SK-N-SH (cell line): Measurements from ENCODE around the gene KRTAP1-1. TPM values are rescaled to one million over a fixed set of nuclear protein-coding genes. Genes with fewer than 3 reads are reported as not detected.

Experiments
- CTCF ChIA-PET: fragments of 300-600, 350-600 bp; formaldehyde crosslinking; extraction: SDS; loops from one replicate; lab custom pipeline; 2021; lab: Yijun Ruan, JAX
- POLR2A ChIA-PET: fragments of 350-600 bp; sonication (Branson Sonifier 250); formaldehyde crosslinking; extraction: SDS; loops from one replicate; lab custom pipeline; 2020; ENCODE audit warnings: antibody characterized with exemption, inconsistent platforms; lab: Yijun Ruan, JAX
- DNase-seq: peaks from one replicate; pipeline ENCODE4 v3.0.0; 2012
- H2AFZ ChIP-seq: fragments of 200-600 bp; sonication (generic); 2 replicates; pipeline ENCODE4 v1.8.1; 2016; ENCODE audit warnings: antibody characterized with exemption, mild to moderate bottlenecking, low read depth
- H3F3A ChIP-seq: fragments of 200-600 bp; sonication (generic); replicated peaks from 2 replicates; pipeline ENCODE3; 2016; ENCODE audit warnings: antibody characterized with exemption, mild to moderate bottlenecking; ENCODE audit not compliant: insufficient read depth
- H3K27ac ChIP-seq, 2 experiments: fragments of 200-500 bp in 1 of 2; fragments of 200-600 bp in 1 of 2; sonication (Bioruptor generic) in 1 of 2; sonication (generic), shearing (Covaris generic) in 1 of 2; 2 replicates each; pipeline versions ENCODE4 v1.5.1 to v1.6.1; 2014 to 2016; ENCODE audit warnings: low read depth in 2 of 2, inconsistent platforms in 1 of 2, low read length in 1 of 2, mild to moderate bottlenecking in 1 of 2, mixed read lengths in 1 of 2
- H3K27me3 ChIP-seq: fragments of 200-600 bp; sonication (generic), shearing (Covaris generic); 2 replicates; pipeline ENCODE4 v1.6.1; 2016; ENCODE audit warnings: mixed run types; ENCODE audit not compliant: insufficient read depth
- H3K36me3 ChIP-seq, 2 experiments: fragments of 200-500 bp in 1 of 2; fragments of 200-600 bp in 1 of 2; sonication (Bioruptor generic) in 1 of 2; sonication (generic) in 1 of 2; replicated peaks in 1 of 2; 2 replicates each; pipeline versions ENCODE3 to v1.5.1; 2014 to 2016; ENCODE audit warnings: low read length in 1 of 2, mild to moderate bottlenecking in 1 of 2; ENCODE audit not compliant: insufficient read depth in 2 of 2, control insufficient read depth in 1 of 2
- H3K4me1 ChIP-seq, 2 experiments: fragments of 200-500 bp in 1 of 2; fragments of 200-600 bp in 1 of 2; sonication (Bioruptor generic) in 1 of 2; sonication (generic), shearing (Covaris generic) in 1 of 2; 2 replicates each; pipeline versions ENCODE4 v1.5.1 to v1.6.1; 2014 to 2016; ENCODE audit warnings: low read depth in 1 of 2, low read length in 1 of 2, mixed run types in 1 of 2; ENCODE audit not compliant: insufficient read depth in 2 of 2, control insufficient read depth in 1 of 2
- H3K4me2 ChIP-seq: fragments of 200-600 bp; sonication (generic), shearing (Covaris generic); 2 replicates; pipeline ENCODE4 v1.6.1; 2017; ENCODE audit warnings: mixed run types
- H3K4me3 ChIP-seq, 2 experiments: fragments of 200-500 bp in 1 of 2; fragments of 200-600 bp in 1 of 2; sonication (Bioruptor generic) in 1 of 2; sonication (generic), shearing (Covaris generic) in 1 of 2; 2 replicates each; pipeline versions ENCODE4 v1.5.1 to v1.8.1; 2014 to 2016; ENCODE audit warnings: low read depth in 2 of 2, inconsistent platforms in 1 of 2, low read length in 1 of 2, mild to moderate bottlenecking in 1 of 2, mixed read lengths in 1 of 2, moderate library complexity in 1 of 2
- H3K79me2 ChIP-seq: fragments of 200-600 bp; sonication (generic); 2 replicates; pipeline ENCODE4 v1.8.1; 2017; ENCODE audit warnings: mild to moderate bottlenecking; ENCODE audit not compliant: insufficient read depth
- H3K9ac ChIP-seq: fragments of 200-600 bp; sonication (generic); 2 replicates; pipeline ENCODE4 v1.6.1; 2017; ENCODE audit warnings: mixed run types
- H3K9me2 ChIP-seq: fragments of 200-600 bp; sonication (generic); 2 replicates; pipeline ENCODE4 v1.6.1; 2017; ENCODE audit warnings: mixed run types
- H3K9me3 ChIP-seq: fragments of 200-600 bp; sonication (generic); 2 replicates; pipeline ENCODE4 v1.6.1; 2017; ENCODE audit warnings: mixed run types, mild to moderate bottlenecking, moderate library complexity
- H4K20me1 ChIP-seq: fragments of 200-600 bp; sonication (generic); 2 replicates; pipeline ENCODE4 v1.6.1; 2017; ENCODE audit warnings: mild to moderate bottlenecking, mixed run types; ENCODE audit not compliant: insufficient read depth
- ELF1 ChIP-seq: IDR thresholded peaks from 2 replicates; pipeline ENCODE4 v1.4.0; 2012
- FOXM1 ChIP-seq: IDR thresholded peaks from 2 replicates; pipeline ENCODE4 v1.4.0; 2012; ENCODE audit warnings: low read depth, mild to moderate bottlenecking
- JUND ChIP-seq: IDR thresholded peaks from 2 replicates; pipeline ENCODE4 v1.4.0; 2012
- MEF2A ChIP-seq: IDR thresholded peaks from 2 replicates; pipeline ENCODE4 v1.4.0; 2012; ENCODE audit warnings: low read depth, borderline replicate concordance
- MXI1 ChIP-seq: IDR thresholded peaks from 2 replicates; pipeline ENCODE4 v1.6.1; 2012; ENCODE audit warnings: mild to moderate bottlenecking, low read depth, low read length, improper control_type of control experiment
- NFIC ChIP-seq: IDR thresholded peaks from 2 replicates; pipeline ENCODE4 v1.4.0; 2012; ENCODE audit warnings: borderline replicate concordance
- RFX5 ChIP-seq: IDR thresholded peaks from 2 replicates; pipeline ENCODE4 v1.6.1; 2012; ENCODE audit warnings: mild to moderate bottlenecking, improper control_type of control experiment, low read length
- RXRA ChIP-seq: IDR thresholded peaks from 2 replicates; pipeline ENCODE4 v1.4.0; 2012; ENCODE audit warnings: low read depth, mild to moderate bottlenecking, borderline replicate concordance
- SIN3A ChIP-seq: IDR thresholded peaks from 2 replicates; pipeline ENCODE4 v1.6.1; 2012; ENCODE audit warnings: low read depth, mild to moderate bottlenecking, low read length, moderate library complexity, borderline replicate concordance
- SMC3 ChIP-seq: IDR thresholded peaks from 2 replicates; pipeline ENCODE4 v1.6.1; 2012; ENCODE audit warnings: low read depth, low read length, improper control_type of control experiment
- TAF1 ChIP-seq: IDR thresholded peaks from 2 replicates; pipeline ENCODE4 v1.6.1; 2012; ENCODE audit warnings: low read depth, mild to moderate bottlenecking, low read length, moderate library complexity, borderline replicate concordance
- TCF12 ChIP-seq: IDR thresholded peaks from 2 replicates; pipeline ENCODE4 v1.4.0; 2012
- TEAD4 ChIP-seq: IDR thresholded peaks from 2 replicates; pipeline ENCODE4 v1.4.0; 2012; ENCODE audit warnings: mild to moderate bottlenecking, borderline replicate concordance; ENCODE audit not compliant: insufficient read depth
- YY1 ChIP-seq: IDR thresholded peaks from 2 replicates; pipeline ENCODE4 v1.4.0; 2012; ENCODE audit warnings: low read depth, mild to moderate bottlenecking
- WGBS: methylation state at CpG from one replicate; pipeline ENCODE4 v1.1.6; 2017; ENCODE audit warnings: low lambda C conversion rate; 5-methylcytosine and 5-hydroxymethylcytosine counted together
- polyA plus RNA-seq, 3 experiments: library from polyadenylated mRNA; depleted of rRNA; stranded (reverse); fragments of >200 nt; gene quantifications; 2 replicates each; pipeline ENCODE4 v1.2.3, GENCODE V29; 2012
- TF ChIP-seq, protein P1 (sequence below): fragments of 200-600 bp; sonication (generic); IDR thresholded peaks from 2 replicates; pipeline ENCODE4 v1.6.1; 2017; ENCODE audit warnings: antibody characterized with exemption, mild to moderate bottlenecking, moderate library complexity
- TF ChIP-seq, protein P2 (sequence below): IDR thresholded peaks from 2 replicates; pipeline ENCODE4 v1.4.0; 2012; ENCODE audit warnings: low read depth, borderline replicate concordance
- TF ChIP-seq, protein P3 (sequence below): fragments of 150-350 bp; IDR thresholded peaks from 2 replicates; pipeline ENCODE4 v1.6.1; 2016; ENCODE audit warnings: mild to moderate bottlenecking, low read depth, low read length
- TF ChIP-seq, protein P4 (sequence below): IDR thresholded peaks from 2 replicates; pipeline ENCODE4 v1.4.0; 2012; ENCODE audit warnings: low read depth

The KRTAP1-1 gene
- polyA plus RNA-seq, 1 of the 3 experiments (the other 2 are of a cell fraction) = not detected

DNA sequence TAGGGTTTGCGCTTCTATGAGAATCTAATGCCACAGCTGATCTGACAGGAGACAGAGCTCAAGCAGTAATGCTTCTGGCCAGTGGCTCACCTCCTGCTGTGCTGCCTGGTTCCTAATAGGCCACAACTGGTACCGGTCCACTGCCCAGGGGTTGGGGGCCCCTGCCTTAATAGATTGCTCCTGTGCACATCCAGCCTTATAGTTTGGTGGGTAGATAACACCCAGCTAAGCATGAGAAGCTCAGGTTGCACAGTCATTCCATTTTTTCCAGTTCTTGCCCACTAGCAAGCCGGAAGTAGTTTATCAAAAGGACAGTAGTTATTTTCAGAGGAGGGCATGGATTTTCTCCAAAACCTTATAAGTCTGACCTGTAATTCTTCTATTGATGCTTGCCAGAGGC is 21.8 kb downstream of the KRTAP1-1 start:
- H3K4me2 ChIP-seq = no peak overlapping the region
- ChIA-PET CTCF (no interaction called here), POLR2A (no interaction called here)
- H3K9me2 ChIP-seq = no peaks in the 10 kb centered on the region
- no peak for DNase-seq
- no peak overlapping the region for H3K4me3 ChIP-seq
- H3F3A ChIP-seq = no peaks in the 10 kb centered on the region
- H3K9ac ChIP-seq = no peak overlapping the region
- H3K4me1 ChIP-seq = no peaks in the 10 kb centered on the region
- no peaks in the 10 kb centered on the region for H3K9me3 ChIP-seq
- TF ChIP-seq TEAD4 (no peak), JUND (no peak), MEF2A (no peak), NFIC (no peak)
- H3K36me3 ChIP-seq = no peaks in the 10 kb centered on the region
- WGBS = 44% methylated on average over 3 of the region's 3 CpGs
- no peak overlapping the region for H2AFZ ChIP-seq
- peaks cover 31% of the 10 kb centered on the region; the same call in 1 of the 2 replicates for H3K27me3 ChIP-seq
- no peak overlapping the region for H3K27ac ChIP-seq
- H4K20me1 ChIP-seq = no peaks in the 10 kb centered on the region
- no peaks in the 10 kb centered on the region for H3K79me2 ChIP-seq

- CTCF ChIA-PET = interaction anchor here (0.9 to 1.4 kb wide), 2 partner anchors 34 to 227 kb away, joined by 5 read pairs; no protein-coding TSS in a partner anchor
- Histone ChIP-seq H3K79me2 (no peaks in the 10 kb centered on the region), H3K4me2 (no peak overlapping the region), H3K27me3 (peaks cover 31% of the 10 kb centered on the region; the same call in 1 of the 2 replicates), H3K9me3 (no peaks in the 10 kb centered on the region), H3K27ac (no peak overlapping the region), H3F3A (no peaks in the 10 kb centered on the region), H2AFZ (no peak overlapping the region), H4K20me1 (no peaks in the 10 kb centered on the region), H3K36me3 (no peaks in the 10 kb centered on the region), H3K9ac (no peak overlapping the region), H3K4me1 (no peaks in the 10 kb centered on the region), H3K4me3 (no peak overlapping the region), H3K9me2 (no peaks in the 10 kb centered on the region)
- 19% methylated on average over 3 of the region's 3 CpGs for WGBS
- POLR2A ChIA-PET = no interaction called here
- no peak for TF ChIP-seq ELF1
- TF ChIP-seq, protein P1, sequence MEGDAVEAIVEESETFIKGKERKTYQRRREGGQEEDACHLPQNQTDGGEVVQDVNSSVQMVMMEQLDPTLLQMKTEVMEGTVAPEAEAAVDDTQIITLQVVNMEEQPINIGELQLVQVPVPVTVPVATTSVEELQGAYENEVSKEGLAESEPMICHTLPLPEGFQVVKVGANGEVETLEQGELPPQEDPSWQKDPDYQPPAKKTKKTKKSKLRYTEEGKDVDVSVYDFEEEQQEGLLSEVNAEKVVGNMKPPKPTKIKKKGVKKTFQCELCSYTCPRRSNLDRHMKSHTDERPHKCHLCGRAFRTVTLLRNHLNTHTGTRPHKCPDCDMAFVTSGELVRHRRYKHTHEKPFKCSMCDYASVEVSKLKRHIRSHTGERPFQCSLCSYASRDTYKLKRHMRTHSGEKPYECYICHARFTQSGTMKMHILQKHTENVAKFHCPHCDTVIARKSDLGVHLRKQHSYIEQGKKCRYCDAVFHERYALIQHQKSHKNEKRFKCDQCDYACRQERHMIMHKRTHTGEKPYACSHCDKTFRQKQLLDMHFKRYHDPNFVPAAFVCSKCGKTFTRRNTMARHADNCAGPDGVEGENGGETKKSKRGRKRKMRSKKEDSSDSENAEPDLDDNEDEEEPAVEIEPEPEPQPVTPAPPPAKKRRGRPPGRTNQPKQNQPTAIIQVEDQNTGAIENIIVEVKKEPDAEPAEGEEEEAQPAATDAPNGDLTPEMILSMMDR = no peak
- TF ChIP-seq SMC3 = no peak
- TF ChIP-seq, protein P2, sequence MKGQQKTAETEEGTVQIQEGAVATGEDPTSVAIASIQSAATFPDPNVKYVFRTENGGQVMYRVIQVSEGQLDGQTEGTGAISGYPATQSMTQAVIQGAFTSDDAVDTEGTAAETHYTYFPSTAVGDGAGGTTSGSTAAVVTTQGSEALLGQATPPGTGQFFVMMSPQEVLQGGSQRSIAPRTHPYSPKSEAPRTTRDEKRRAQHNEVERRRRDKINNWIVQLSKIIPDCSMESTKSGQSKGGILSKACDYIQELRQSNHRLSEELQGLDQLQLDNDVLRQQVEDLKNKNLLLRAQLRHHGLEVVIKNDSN = no peak
- no peak for TF ChIP-seq NFIC
- TF ChIP-seq, protein P3, sequence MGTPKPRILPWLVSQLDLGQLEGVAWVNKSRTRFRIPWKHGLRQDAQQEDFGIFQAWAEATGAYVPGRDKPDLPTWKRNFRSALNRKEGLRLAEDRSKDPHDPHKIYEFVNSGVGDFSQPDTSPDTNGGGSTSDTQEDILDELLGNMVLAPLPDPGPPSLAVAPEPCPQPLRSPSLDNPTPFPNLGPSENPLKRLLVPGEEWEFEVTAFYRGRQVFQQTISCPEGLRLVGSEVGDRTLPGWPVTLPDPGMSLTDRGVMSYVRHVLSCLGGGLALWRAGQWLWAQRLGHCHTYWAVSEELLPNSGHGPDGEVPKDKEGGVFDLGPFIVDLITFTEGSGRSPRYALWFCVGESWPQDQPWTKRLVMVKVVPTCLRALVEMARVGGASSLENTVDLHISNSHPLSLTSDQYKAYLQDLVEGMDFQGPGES = no peak
- TF ChIP-seq, protein P4, sequence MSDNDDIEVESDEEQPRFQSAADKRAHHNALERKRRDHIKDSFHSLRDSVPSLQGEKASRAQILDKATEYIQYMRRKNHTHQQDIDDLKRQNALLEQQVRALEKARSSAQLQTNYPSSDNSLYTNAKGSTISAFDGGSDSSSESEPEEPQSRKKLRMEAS = no peak
- no peak for TF ChIP-seq RXRA
- no peak for TF ChIP-seq SIN3A
- TF ChIP-seq MXI1 = no peak
- TF ChIP-seq TAF1 = no peak
- no peak for TF ChIP-seq TCF12
- no peak for TF ChIP-seq MEF2A
- no peak for TF ChIP-seq FOXM1
- TF ChIP-seq RFX5 = no peak
- TF ChIP-seq YY1 = no peak
- DNase-seq = no peak
These were observed 22.7 kb downstream of the KRTAP1-1 start for GRCh38 chr17:41018541-41018940.
